HEK293 (cell line): ENCODE measurements around the gene KIAA1328.

Experiments used
- CTCF ChIA-PET: fragments of 350-600 bp; formaldehyde crosslinking; extraction: SDS; loops from one replicate; lab custom pipeline; 2021; ENCODE audit warnings: antibody characterized with exemption; lab: Yijun Ruan, JAX
- POLR2A ChIA-PET: fragments of 300-600 bp; formaldehyde crosslinking; extraction: SDS; loops from one replicate; lab custom pipeline; 2020; ENCODE audit warnings: antibody characterized with exemption, inconsistent platforms; lab: Yijun Ruan, JAX
- H3K27ac ChIP-seq: fragments of 200-500 bp; sonication (Bioruptor generic); 2 replicates; pipeline ENCODE4 v1.5.1; 2014; ENCODE audit warnings: low read depth, low read length, control low read depth, inconsistent platforms; ENCODE audit errors: extremely low read depth
- H3K36me3 ChIP-seq, 2 experiments: fragments of 200-500 bp in 1 of 2; sonication (Bioruptor generic) in 1 of 2; 1 replicate in 1 of 2; 2 replicates in 1 of 2; pipeline ENCODE4 v1.5.1; 2014 to 2017; ENCODE audit warnings: inconsistent platforms in 2 of 2, low read length in 2 of 2; ENCODE audit not compliant: control insufficient read depth in 2 of 2, insufficient read depth in 1 of 2
- H3K4me1 ChIP-seq: fragments of 200-500 bp; sonication (Bioruptor generic); 2 replicates; pipeline ENCODE4 v1.5.1; 2014; ENCODE audit warnings: mild to moderate bottlenecking, low read length, inconsistent platforms; ENCODE audit not compliant: control insufficient read depth, insufficient read depth
- H3K4me3 ChIP-seq: 2 replicates; pipeline ENCODE4 v1.5.1; 2011; ENCODE audit warnings: low read depth, mild to moderate bottlenecking, control low read depth, low read length, moderate library complexity
- H3K9me3 ChIP-seq: fragments of 200-500 bp; sonication (Bioruptor generic); 2 replicates; pipeline ENCODE4 v1.5.1; 2014; ENCODE audit warnings: low read depth, low read length, inconsistent platforms; ENCODE audit not compliant: control insufficient read depth, insufficient read depth
- HOXD13 ChIP-seq: sonication (generic); formaldehyde crosslinking; IDR thresholded peaks from 2 replicates; pipeline ENCODE4 v1.8.0; 2022; ENCODE audit warnings: missing genetic modification reagents, borderline replicate concordance
- KLF1 ChIP-seq: fragments of 450-650 bp; formaldehyde crosslinking; IDR thresholded peaks from 2 replicates; pipeline ENCODE4 v1.5.1; 2016; ENCODE audit warnings: missing biosample characterization, missing genetic modification characterization
- KLF7 ChIP-seq: fragments of 450-650 bp; formaldehyde crosslinking; IDR thresholded peaks from 2 replicates; pipeline ENCODE4 v1.5.1; 2016; ENCODE audit warnings: missing biosample characterization, missing genetic modification characterization, borderline replicate concordance
- OVOL3 ChIP-seq: fragments of 450-650 bp; formaldehyde crosslinking; IDR thresholded peaks from 2 replicates; pipeline ENCODE4 v1.5.1; 2016; ENCODE audit warnings: missing biosample characterization, missing genetic modification characterization
- SALL2 ChIP-seq: fragments of 450-650 bp; formaldehyde crosslinking; IDR thresholded peaks from 2 replicates; pipeline ENCODE4 v1.5.0; 2017; ENCODE audit warnings: missing biosample characterization, mild to moderate bottlenecking, missing genetic modification characterization, borderline replicate concordance
- SCRT2 ChIP-seq: fragments of 450-650 bp; formaldehyde crosslinking; IDR thresholded peaks from 2 replicates; pipeline ENCODE4 v1.5.1; 2016; ENCODE audit warnings: missing biosample characterization, missing genetic modification characterization
- ZEB2 ChIP-seq: fragments of 450-650 bp; formaldehyde crosslinking; IDR thresholded peaks from 2 replicates; pipeline ENCODE4 v1.5.1; 2016; ENCODE audit warnings: missing biosample characterization, missing genetic modification characterization
- ZNF184 ChIP-seq: fragments of 450-650 bp; IDR thresholded peaks from 2 replicates; pipeline ENCODE4 v1.5.1; 2018; ENCODE audit warnings: missing biosample characterization, mild to moderate bottlenecking, missing genetic modification characterization
- ZNF350 ChIP-seq: fragments of 450-650 bp; formaldehyde crosslinking; IDR thresholded peaks from 2 replicates; pipeline ENCODE4 v1.5.0; 2017; ENCODE audit warnings: missing biosample characterization, mild to moderate bottlenecking, missing genetic modification characterization
- ZNF366 ChIP-seq: fragments of 450-650 bp; formaldehyde crosslinking; conservative IDR thresholded peaks from 2 replicates; pipeline ENCODE4 v1.5.1; 2016; ENCODE audit warnings: missing biosample characterization, missing genetic modification characterization
- ZNF404 ChIP-seq: fragments of 450-650 bp; formaldehyde crosslinking; IDR thresholded peaks from 2 replicates; pipeline ENCODE4 v1.5.1; 2017; ENCODE audit warnings: missing biosample characterization, missing genetic modification characterization
- ZNF530 ChIP-seq: fragments of 450-650 bp; formaldehyde crosslinking; IDR thresholded peaks from 2 replicates; pipeline ENCODE4 v1.5.1; 2016; ENCODE audit warnings: low read depth, missing biosample characterization, missing genetic modification characterization
- ZNF660 ChIP-seq: fragments of 450-650 bp; IDR thresholded peaks from 2 replicates; pipeline ENCODE4 v1.5.1; 2018; ENCODE audit warnings: missing biosample characterization, mild to moderate bottlenecking, missing genetic modification characterization
- ZNF670 ChIP-seq: fragments of 450-650 bp; formaldehyde crosslinking; IDR thresholded peaks from 2 replicates; pipeline ENCODE4 v1.5.1; 2016; ENCODE audit warnings: missing biosample characterization, missing genetic modification characterization, low read depth
- ZNF791 ChIP-seq: fragments of 450-650 bp; formaldehyde crosslinking; IDR thresholded peaks from 2 replicates; pipeline ENCODE4 v1.5.1; 2016; ENCODE audit warnings: missing biosample characterization, missing genetic modification characterization
- TF ChIP-seq, protein P1 (sequence below): fragments of 450-650 bp; IDR thresholded peaks from 2 replicates; pipeline ENCODE4 v1.5.1; 2018; ENCODE audit warnings: missing biosample characterization, mild to moderate bottlenecking, missing genetic modification characterization
- TF ChIP-seq, protein P2 (sequence below): fragments of 450-650 bp; formaldehyde crosslinking; IDR thresholded peaks from 2 replicates; pipeline ENCODE4 v1.5.1; 2016; ENCODE audit warnings: missing biosample characterization, missing genetic modification characterization
- TF ChIP-seq, protein P3 (sequence below): fragments of 450-650 bp; formaldehyde crosslinking; IDR thresholded peaks from 2 replicates; pipeline ENCODE4 v1.5.1; 2016; ENCODE audit warnings: missing biosample characterization, missing genetic modification characterization
- TF ChIP-seq, protein P4 (sequence below): fragments of 450-650 bp; formaldehyde crosslinking; IDR thresholded peaks from 2 replicates; pipeline ENCODE4 v1.5.1; 2016; ENCODE audit warnings: missing biosample characterization, missing genetic modification characterization
- TF ChIP-seq, protein P5 (sequence below): fragments of 450-650 bp; formaldehyde crosslinking; IDR thresholded peaks from 2 replicates; pipeline ENCODE4 v1.5.1; 2016; ENCODE audit warnings: missing biosample characterization, missing genetic modification characterization, low read depth
- TF ChIP-seq, protein P6 (sequence below): fragments of 450-650 bp; formaldehyde crosslinking; IDR thresholded peaks from 2 replicates; pipeline ENCODE4 v1.5.1; 2016; ENCODE audit warnings: missing biosample characterization, missing genetic modification characterization

The KIAA1328 gene

DNA sequence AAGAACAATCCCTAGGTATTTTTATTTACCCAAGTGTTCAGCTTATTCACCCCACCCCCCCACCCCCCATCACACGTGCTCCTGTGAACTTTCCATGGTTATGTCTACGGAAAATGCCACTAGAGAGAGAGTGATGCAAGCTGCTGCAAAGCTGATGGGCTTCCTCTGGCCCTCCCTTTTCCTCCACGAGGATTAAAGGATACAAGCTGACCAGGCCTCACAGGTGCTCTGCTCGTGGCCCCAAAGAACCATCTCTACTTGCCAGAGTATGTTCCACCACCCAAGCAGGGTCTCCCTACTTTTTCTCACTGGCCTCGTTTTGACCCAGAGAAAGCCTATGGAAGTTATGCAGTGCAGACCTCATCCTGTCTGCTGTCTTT, 394.1 kb downstream of the KIAA1328 start:
- H3K4me1 ChIP-seq = no peaks in the 10 kb centered on the region
- POLR2A ChIA-PET = no interaction called here
- no peaks in the 10 kb centered on the region for H3K36me3 ChIP-seq
- H3K9me3 ChIP-seq = no peaks in the 10 kb centered on the region
- no peak overlapping the region for H3K4me3 ChIP-seq
- CTCF ChIA-PET = no interaction called here
- H3K27ac ChIP-seq = no peak overlapping the region
- TF ChIP-seq SCRT2 (tag by site-specific recombination) (no peak), ZNF660 (tag by site-specific recombination) (no peak), ZNF184 (tag by site-specific recombination) (no peak), KLF1 (tag by site-specific recombination) (no peak), ZEB2 (tag by site-specific recombination) (no peak), ZNF530 (no peak), ZNF404 (tag by site-specific recombination) (no peak), OVOL3 (tag by site-specific recombination) (no peak), ZNF350 (tag by site-specific recombination) (no peak), HOXD13 (CRISPR knock-in tag) (no peak), ZNF791 (tag by site-specific recombination) (no peak)
- TF ChIP-seq, protein P1, sequence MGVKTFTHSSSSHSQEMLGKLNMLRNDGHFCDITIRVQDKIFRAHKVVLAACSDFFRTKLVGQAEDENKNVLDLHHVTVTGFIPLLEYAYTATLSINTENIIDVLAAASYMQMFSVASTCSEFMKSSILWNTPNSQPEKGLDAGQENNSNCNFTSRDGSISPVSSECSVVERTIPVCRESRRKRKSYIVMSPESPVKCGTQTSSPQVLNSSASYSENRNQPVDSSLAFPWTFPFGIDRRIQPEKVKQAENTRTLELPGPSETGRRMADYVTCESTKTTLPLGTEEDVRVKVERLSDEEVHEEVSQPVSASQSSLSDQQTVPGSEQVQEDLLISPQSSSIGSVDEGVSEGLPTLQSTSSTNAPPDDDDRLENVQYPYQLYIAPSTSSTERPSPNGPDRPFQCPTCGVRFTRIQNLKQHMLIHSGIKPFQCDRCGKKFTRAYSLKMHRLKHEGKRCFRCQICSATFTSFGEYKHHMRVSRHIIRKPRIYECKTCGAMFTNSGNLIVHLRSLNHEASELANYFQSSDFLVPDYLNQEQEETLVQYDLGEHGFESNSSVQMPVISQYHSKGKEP (tag by site-specific recombination) = no peak
- TF ChIP-seq, protein P2, sequence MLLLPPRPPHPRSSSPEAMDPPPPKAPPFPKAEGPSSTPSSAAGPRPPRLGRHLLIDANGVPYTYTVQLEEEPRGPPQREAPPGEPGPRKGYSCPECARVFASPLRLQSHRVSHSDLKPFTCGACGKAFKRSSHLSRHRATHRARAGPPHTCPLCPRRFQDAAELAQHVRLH (tag by site-specific recombination) = no peak
- TF ChIP-seq, protein P3, sequence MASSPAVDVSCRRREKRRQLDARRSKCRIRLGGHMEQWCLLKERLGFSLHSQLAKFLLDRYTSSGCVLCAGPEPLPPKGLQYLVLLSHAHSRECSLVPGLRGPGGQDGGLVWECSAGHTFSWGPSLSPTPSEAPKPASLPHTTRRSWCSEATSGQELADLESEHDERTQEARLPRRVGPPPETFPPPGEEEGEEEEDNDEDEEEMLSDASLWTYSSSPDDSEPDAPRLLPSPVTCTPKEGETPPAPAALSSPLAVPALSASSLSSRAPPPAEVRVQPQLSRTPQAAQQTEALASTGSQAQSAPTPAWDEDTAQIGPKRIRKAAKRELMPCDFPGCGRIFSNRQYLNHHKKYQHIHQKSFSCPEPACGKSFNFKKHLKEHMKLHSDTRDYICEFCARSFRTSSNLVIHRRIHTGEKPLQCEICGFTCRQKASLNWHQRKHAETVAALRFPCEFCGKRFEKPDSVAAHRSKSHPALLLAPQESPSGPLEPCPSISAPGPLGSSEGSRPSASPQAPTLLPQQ = no peak
- TF ChIP-seq, protein P4, sequence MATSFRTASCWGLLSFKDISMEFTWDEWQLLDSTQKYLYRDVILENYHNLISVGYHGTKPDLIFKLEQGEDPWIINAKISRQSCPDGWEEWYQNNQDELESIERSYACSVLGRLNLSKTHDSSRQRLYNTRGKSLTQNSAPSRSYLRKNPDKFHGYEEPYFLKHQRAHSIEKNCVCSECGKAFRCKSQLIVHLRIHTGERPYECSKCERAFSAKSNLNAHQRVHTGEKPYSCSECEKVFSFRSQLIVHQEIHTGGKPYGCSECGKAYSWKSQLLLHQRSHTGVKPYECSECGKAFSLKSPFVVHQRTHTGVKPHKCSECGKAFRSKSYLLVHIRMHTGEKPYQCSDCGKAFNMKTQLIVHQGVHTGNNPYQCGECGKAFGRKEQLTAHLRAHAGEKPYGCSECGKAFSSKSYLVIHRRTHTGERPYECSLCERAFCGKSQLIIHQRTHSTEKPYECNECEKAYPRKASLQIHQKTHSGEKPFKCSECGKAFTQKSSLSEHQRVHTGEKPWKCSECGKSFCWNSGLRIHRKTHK (tag by site-specific recombination) = no peak
- TF ChIP-seq, all 188 proteins: peak for 0

DNA sequence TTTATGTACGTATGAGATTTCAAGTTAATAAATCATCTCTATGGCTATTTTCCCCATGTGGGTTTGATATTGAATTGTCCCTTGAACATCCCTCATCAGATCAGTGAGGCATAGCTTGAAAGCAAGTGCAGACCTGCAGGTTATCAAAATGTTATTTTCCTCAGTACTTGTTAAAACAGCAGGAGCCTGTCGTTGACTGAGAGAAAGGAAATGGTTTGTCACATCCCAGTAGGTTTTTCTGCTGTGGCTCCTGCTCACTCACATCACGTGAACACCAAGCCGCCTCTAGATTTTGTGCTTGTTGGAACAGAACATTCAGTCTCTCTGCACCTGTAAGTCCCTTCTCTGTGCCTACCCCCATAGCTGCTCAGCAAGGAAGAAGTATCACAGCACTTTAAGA, 396.4 kb downstream of the KIAA1328 start:
- Histone ChIP-seq H3K9me3 (no peaks in the 10 kb centered on the region), H3K4me1 (no peaks in the 10 kb centered on the region), H3K36me3 (no peaks in the 10 kb centered on the region), H3K27ac (no peak overlapping the region), H3K4me3 (no peak overlapping the region)
- no peak for TF ChIP-seq ZNF366 (tag by site-specific recombination)
- TF ChIP-seq ZNF670 (tag by site-specific recombination) = no peak
- TF ChIP-seq, protein P5, sequence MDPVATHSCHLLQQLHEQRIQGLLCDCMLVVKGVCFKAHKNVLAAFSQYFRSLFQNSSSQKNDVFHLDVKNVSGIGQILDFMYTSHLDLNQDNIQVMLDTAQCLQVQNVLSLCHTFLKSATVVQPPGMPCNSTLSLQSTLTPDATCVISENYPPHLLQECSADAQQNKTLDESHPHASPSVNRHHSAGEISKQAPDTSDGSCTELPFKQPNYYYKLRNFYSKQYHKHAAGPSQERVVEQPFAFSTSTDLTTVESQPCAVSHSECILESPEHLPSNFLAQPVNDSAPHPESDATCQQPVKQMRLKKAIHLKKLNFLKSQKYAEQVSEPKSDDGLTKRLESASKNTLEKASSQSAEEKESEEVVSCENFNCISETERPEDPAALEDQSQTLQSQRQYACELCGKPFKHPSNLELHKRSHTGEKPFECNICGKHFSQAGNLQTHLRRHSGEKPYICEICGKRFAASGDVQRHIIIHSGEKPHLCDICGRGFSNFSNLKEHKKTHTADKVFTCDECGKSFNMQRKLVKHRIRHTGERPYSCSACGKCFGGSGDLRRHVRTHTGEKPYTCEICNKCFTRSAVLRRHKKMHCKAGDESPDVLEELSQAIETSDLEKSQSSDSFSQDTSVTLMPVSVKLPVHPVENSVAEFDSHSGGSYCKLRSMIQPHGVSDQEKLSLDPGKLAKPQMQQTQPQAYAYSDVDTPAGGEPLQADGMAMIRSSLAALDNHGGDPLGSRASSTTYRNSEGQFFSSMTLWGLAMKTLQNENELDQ (tag by site-specific recombination) = no peak
- TF ChIP-seq, protein P6, sequence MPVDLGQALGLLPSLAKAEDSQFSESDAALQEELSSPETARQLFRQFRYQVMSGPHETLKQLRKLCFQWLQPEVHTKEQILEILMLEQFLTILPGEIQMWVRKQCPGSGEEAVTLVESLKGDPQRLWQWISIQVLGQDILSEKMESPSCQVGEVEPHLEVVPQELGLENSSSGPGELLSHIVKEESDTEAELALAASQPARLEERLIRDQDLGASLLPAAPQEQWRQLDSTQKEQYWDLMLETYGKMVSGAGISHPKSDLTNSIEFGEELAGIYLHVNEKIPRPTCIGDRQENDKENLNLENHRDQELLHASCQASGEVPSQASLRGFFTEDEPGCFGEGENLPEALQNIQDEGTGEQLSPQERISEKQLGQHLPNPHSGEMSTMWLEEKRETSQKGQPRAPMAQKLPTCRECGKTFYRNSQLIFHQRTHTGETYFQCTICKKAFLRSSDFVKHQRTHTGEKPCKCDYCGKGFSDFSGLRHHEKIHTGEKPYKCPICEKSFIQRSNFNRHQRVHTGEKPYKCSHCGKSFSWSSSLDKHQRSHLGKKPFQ = no peak
- no peak for TF ChIP-seq KLF7 (tag by site-specific recombination)
- no peak for TF ChIP-seq SALL2 (tag by site-specific recombination)
- ChIA-PET CTCF (interaction anchor here (0.9 kb wide), 1 partner anchor 26 kb away, joined by 3 read pairs; no protein-coding TSS in a partner anchor), POLR2A (no interaction called here)
